Activated T-cell treated with anti-CD3 and anti-CD28 coated beads, Interleukin-2, amount 50 U/mL, for 1 hour (primary cell): ENCODE results near the gene ZMYND19.
"Not testable (repeated sequence)": the region's sequence is repeated elsewhere in the genome, so short reads cannot be mapped to it uniquely, and the experiment has no call there.

Experiments used
- DNase-seq: peaks from one replicate; pipeline ENCODE4 v3.0.0-alpha.2; 2020

ZMYND19 gene

DNA sequence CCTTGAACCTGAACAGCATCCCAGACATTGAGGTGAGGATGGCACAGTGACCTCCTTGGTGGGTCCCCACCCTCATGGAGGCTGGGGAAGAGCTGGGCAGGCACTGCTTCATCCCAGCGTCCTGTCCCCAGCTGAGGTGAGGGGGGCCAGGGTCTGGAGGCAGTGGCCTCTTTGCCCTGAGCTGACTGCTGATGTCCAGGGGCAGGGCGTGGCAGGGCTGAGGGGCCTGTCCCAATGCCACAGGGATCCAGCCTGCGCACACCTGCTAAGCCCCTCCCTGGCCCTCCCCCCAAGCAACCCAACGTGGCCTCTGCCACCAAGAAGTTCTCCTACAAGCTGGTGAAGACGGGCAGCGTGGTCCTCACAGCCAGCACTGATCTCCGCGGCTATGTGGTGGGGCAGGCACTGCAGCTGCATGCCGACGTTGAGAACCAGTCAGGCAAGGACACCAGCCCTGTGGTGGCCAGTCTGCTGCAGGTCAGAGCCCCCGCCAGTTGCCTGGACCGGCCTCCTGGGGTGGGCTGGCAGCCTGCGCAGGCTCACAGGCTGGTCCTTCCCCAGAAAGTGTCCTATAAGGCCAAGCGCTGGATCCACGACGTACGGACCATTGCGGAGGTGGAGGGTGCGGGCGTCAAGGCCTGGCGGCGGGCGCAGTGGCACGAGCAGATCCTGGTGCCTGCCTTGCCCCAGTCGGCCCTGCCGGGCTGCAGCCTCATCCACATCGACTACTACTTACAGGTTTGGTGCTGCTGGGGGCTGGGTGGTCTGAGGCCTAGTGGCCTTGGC is 23.6 kb upstream of the ZMYND19 start:
- no peak for DNase-seq

DNA sequence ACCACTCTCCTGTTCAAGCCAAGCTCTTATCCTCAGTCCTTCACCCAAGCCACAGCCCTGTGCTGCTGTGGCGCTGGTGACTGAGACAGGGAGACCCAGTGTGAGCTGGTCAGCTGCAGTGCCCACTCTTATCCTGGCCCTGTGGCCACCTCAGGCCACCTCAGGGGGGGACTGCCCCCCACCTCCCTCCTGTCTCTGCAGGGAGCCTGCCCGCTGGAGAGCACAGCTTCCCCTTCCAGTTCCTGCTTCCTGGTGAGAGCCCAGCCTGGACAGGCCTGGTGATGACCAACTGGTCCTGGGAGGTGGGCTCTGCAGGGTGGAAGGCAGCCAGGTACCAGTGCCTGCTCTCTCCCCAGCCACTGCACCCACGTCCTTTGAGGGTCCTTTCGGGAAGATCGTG is 22.9 kb upstream of the ZMYND19 start:
- DNase-seq, result no peak

DNA sequence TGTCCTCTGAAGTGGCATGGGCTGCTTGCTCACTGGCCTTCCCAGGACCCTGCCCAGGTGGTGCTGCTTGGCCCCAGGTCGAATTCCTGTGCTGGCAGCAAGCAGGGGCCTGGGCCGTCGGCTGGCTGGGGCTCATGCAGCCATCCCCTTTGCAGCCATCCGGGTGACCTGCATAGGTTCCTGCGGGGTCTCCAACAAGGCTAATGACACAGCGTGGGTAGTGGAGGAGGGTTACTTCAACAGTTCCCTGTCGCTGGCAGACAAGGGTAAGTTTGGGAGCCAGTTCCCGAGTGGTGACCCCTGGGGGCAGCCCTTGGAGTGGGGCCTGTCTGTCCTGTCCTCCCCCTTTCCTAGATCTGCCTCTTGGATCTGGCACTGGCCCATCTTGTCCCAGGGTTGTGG is 22.4 kb upstream of the ZMYND19 start:
- DNase-seq, result no peak

GRCh38 chr9:137611623-137612609 is 21.6 kb upstream of the ZMYND19 start:
- DNase-seq, result no peak

GRCh38 chr9:137610944-137611343 is 20.6 kb upstream of the ZMYND19 start:
- no peak for DNase-seq

DNA sequence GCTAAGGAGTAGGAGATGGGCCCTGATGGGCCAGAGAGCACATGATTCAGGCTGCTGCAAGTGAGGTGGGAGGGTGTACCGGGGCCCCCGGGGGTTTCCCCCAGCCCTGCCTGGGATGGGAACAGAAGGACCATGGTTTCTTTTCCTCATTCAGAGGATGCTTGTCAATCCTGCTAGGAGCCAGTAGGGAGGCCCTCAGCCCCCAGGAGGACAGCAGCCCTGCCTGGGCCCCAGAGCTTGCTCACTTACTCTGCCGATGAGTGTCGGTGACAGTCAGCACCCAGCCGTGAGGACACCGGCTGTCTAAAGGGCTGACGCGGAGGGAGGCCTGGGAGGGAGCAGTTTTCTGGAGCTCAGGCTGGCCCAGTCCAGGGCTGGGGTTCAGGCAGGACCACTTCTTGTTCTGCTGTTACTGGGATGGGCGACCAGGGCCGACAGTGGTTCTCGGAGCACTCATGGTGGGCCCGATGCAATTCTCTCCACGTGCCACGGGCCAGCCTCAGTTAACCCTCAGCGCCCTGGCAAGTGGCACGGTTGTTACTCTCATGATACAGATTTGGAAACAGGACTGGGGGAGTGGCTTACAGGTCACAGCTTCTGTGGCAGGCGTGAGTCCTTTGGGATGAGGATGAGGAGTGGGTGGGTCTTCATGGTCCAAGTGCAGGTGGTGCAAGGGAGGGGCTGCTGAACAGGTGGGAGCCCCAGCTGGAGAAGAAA is 17.0 kb upstream of the ZMYND19 start:
- DNase-seq, result no peak

GRCh38 chr9:137606734-137607138 is 16.4 kb upstream of the ZMYND19 start:
- DNase-seq, result no peak

DNA sequence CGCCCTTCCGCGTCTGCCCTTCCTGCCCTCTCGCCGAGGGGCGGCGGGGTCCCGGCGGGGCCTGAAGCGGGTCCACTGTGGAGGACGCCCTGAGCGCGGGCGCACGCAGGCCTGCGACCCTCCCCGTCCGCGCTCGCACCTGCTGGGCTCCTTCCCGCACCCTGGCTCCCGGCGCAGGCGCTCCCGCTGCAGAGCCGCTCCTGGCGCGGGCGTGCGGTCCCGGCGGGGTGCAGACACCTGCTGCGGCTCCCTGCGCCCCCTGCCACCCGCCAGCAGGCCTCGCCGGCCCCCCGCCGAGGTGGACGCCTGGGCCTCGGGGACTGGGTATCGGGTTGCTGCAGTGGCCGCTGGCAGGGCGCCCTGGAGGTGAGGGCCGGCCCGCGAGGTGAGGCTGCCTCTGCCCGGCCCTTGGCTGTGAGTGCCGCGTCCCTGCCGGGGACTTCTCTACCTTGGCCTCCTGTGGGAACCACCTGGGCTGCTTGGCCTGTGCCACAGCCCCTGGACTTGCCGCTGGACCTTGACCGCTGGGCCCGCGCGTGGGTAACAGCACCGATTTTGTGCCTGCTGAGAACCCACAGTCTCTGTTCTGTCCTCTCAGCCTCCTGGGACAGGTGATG is 15.8 kb upstream of the ZMYND19 start:
- peak; percentile 54 for DNase-seq

DNA sequence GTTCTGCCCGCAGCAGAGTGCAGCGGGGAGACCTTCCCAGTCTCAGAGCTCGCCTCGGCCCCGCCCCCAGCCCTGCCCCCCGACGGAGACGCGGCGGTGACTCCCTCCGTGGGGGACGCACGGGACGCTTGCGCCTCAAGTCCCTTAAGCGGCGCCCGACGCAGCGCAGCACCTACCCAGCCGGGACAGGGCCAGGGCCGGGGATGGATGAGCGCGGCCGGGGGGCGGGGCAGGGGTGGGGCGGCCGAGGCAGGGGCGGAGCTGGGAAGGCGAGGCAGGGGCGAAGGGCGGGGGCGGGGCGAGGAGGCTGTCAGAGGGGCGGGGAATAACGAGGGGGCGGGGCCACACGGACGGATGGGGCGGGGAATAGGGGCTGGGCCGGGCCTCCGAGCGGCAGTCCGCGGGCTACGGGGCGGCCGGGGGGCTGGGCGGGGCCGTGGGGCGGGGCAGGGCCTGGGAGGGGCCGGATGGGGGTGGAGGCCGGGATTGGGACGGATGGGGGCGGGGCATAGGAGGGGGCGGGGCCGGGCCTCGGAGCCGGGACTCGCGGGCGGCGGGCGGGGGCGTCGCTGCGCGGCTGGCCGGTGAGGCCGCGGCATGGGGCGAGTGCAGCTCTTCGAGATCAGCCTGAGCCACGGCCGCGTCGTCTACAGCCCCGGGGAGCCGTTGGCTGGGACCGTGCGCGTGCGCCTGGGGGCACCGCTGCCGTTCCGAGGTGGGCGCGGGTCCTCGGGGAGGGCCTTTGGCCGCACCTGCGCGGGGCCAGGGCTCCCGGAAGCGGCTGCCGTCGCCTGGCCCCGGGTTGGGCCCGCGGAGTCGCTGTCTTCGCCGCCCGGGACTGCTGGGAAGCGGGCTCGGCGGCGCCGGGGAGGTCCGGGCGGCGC is 15.1 kb upstream of the ZMYND19 start, which contains the start of gene ARRDC1:
Gene ARRDC1, plus strand, starts transcription at position 566 of the 884 bp plus-strand sequence. Its CDS starts 32 bp downstream, at position 598.
- DNase-seq, result peak; percentile 93

- DNase-seq, result no peak
Observed at GRCh38 chr9:137604345-137605086, 14.2 kb upstream of the ZMYND19 start.

GRCh38 chr9:137603879-137604278 is 13.6 kb upstream of the ZMYND19 start:
- DNase-seq, result no peak

- no peak for DNase-seq
Observed at GRCh38 chr9:137602661-137603060, 12.3 kb upstream of the ZMYND19 start.

GRCh38 chr9:137598943-137599342 is 8.6 kb upstream of the ZMYND19 start:
- DNase-seq, result no peak

DNA sequence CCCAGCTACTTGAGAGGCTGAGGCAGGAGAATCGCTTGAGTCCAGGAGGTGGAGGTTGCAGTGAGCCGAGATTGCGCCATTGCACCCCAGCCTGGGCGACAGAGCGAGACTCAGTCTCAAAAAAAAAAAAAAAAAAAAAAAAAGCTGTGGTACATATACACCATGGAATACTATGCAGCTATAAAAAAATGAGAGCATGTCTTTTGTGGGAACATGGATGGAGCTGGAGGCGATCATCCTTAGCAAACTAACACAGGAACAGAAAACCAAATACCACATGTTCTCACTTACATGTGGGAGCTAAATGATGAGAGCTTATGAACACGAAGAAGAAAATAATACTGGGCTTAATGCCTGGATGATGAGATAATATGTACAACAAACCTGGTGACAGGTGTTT is 6.3 kb upstream of the ZMYND19 start:
- DNase-seq, result not testable (repeated sequence)

DNA sequence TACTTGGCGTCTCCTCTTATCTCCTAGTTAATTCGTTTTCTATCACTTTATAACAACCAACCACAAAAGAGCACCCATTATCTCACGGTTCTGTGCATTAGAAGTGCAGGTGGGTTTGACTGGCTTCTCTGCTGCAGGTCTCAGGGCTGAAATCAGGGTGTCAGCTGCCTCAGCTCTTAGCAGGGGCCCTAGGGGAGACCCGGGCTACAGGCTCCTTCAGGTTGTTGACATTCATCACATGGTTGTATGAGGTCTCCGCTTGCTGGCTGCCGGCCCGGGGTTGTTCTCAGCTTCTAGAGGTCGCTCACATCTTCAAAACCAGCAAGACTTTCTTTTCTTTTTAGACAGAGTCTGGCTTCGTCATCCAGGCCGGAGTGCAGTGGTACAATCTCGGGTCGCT is 2.9 kb upstream of the ZMYND19 start:
- DNase-seq, result no peak

DNA sequence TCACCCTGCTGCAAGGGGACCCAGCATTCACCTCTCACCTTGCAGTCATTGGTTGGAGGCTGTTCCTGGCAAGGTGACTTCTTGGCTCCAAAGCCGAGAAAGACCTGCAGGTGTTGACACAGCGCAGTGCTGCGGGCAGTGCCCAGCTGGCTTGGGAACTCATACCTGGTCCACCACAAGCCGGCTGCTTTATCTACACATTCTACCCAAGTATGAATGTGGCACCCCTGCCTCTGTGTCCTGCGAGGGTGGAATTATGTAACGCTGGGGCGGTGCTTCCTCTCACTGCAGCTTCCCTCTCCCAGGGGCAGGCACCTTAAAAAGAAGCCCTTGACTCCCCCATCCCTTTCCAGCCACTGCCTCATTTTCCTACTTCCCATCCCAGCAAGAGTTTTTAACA is 2.5 kb upstream of the ZMYND19 start:
- no peak for DNase-seq

GRCh38 chr9:137590123-137590468 is 216 bp downstream of the ZMYND19 start:
- no peak for DNase-seq

- DNase-seq, result peak; percentile 39
Observed at GRCh38 chr9:137589441-137590122, 730 bp downstream of the ZMYND19 start.

- no peak for DNase-seq
Observed at GRCh38 chr9:137588891-137589290, 1.4 kb downstream of the ZMYND19 start.

DNA sequence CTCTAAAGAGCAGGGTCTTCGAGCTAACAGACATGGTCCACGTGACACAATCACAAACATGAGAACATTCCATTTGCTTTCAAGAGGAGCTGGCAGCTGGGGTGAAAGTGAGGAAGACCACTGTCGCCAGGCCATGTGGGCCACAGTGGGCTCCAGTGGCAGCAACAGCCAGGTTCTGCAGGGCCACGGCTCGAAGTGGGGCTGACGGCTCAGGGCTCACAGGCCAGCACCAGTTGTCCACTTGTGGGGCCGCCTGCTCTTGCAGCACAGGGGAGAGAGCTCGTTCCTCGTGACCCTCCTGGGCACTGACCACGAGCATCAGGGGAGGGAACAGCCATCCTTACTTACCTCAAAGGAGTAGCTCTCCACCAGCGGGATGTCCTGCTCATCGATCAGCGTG is 2.0 kb downstream of the ZMYND19 start:
- no peak for DNase-seq
